ENCODE measurements around the gene SOX1. TPM values are rescaled to one million over a fixed set of nuclear protein-coding genes. Genes with fewer than 3 reads are reported as not detected.

SOX1 gene
- total and polyA plus RNA-seq, 2 donors = 0.02 TPM; not detected in 1

GRCh38 chr13:112074139-112074865 lies 7.4 kb downstream of the SOX1 start:
- Histone ChIP-seq H3K27ac (ENCODE audit: low read depth in 1 of 2, low read length in 1 of 2) (no peak overlapping the region), H3K4me1 (ENCODE audit: control insufficient read depth in 2 of 2, insufficient read depth in 2 of 2, low read length in 2 of 2) (no peaks in the 10 kb centered on the region), H3K9me3 (ENCODE audit: control insufficient read depth in 2 of 2, insufficient read depth in 1 of 2, low read length in 1 of 2) (peaks cover 0 to 2% of the 10 kb centered on the region in 2 donors), H3K4me3 (ENCODE audit: low read length in 2 of 2) (no peak overlapping the region), H3K27me3 (ENCODE audit: control insufficient read depth in 2 of 2, insufficient read depth in 1 of 2, low read length in 1 of 2) (peaks cover 70 to 91% of the 10 kb centered on the region in 2 donors), H3K36me3 (ENCODE audit: control insufficient read depth in 2 of 2, insufficient read depth in 2 of 2, low read length in 1 of 2) (no peaks in the 10 kb centered on the region)
- no peak for DNase-seq (ENCODE audit: low read depth in 6 of 9, low spot score in 9 of 9)
- 8% methylated on average over 17 of the region's 17 CpGs for WGBS

GRCh38 chr13:112077729-112078128 lies 10.8 kb downstream of the SOX1 start:
- WGBS = 13% methylated on average over 3 of the region's 3 CpGs
- Histone ChIP-seq H3K4me3 (ENCODE audit: low read length in 2 of 2) (no peak overlapping the region), H3K9me3 (ENCODE audit: control insufficient read depth in 2 of 2, insufficient read depth in 1 of 2, low read length in 1 of 2) (no peaks in the 10 kb centered on the region), H3K27ac (ENCODE audit: low read depth in 1 of 2, low read length in 1 of 2) (no peak overlapping the region), H3K27me3 (ENCODE audit: control insufficient read depth in 2 of 2, insufficient read depth in 1 of 2, low read length in 1 of 2) (peaks cover 38 to 64% of the 10 kb centered on the region in 2 donors), H3K4me1 (ENCODE audit: control insufficient read depth in 2 of 2, insufficient read depth in 2 of 2, low read length in 2 of 2) (no peaks in the 10 kb centered on the region), H3K36me3 (ENCODE audit: control insufficient read depth in 2 of 2, insufficient read depth in 2 of 2, low read length in 1 of 2) (no peaks in the 10 kb centered on the region)
- DNase-seq (ENCODE audit: low read depth in 6 of 9, low spot score in 9 of 9) = no peak

GRCh38 chr13:112078216-112078615 lies 11.3 kb downstream of the SOX1 start:
- H3K27me3 ChIP-seq (ENCODE audit: control insufficient read depth in 2 of 2, insufficient read depth in 1 of 2, low read length in 1 of 2) = peaks cover 33 to 59% of the 10 kb centered on the region in 2 donors
- 17% methylated on average over 16 of the region's 16 CpGs for WGBS
- no peaks in the 10 kb centered on the region for H3K36me3 ChIP-seq (ENCODE audit: control insufficient read depth in 2 of 2, insufficient read depth in 2 of 2, low read length in 1 of 2)
- H3K9me3 ChIP-seq (ENCODE audit: control insufficient read depth in 2 of 2, insufficient read depth in 1 of 2, low read length in 1 of 2) = no peaks in the 10 kb centered on the region
- no peak for DNase-seq (ENCODE audit: low read depth in 6 of 9, low spot score in 9 of 9)
- no peaks in the 10 kb centered on the region for H3K4me1 ChIP-seq (ENCODE audit: control insufficient read depth in 2 of 2, insufficient read depth in 2 of 2, low read length in 2 of 2)
- H3K4me3 ChIP-seq (ENCODE audit: low read length in 2 of 2) = no peak overlapping the region
- H3K27ac ChIP-seq (ENCODE audit: low read depth in 1 of 2, low read length in 1 of 2) = no peak overlapping the region

GRCh38 chr13:112078879-112079531 lies 12.1 kb downstream of the SOX1 start:
- 50% methylated on average over 4 of the region's 4 CpGs for WGBS
- H3K27ac ChIP-seq (ENCODE audit: low read depth in 1 of 2, low read length in 1 of 2) = no peak overlapping the region
- peaks cover 25 to 51% of the 10 kb centered on the region in 2 donors for H3K27me3 ChIP-seq (ENCODE audit: control insufficient read depth in 2 of 2, insufficient read depth in 1 of 2, low read length in 1 of 2)
- DNase-seq (ENCODE audit: low read depth in 6 of 9, low spot score in 9 of 9) = no peak
- H3K4me1 ChIP-seq (ENCODE audit: control insufficient read depth in 2 of 2, insufficient read depth in 2 of 2, low read length in 2 of 2) = no peaks in the 10 kb centered on the region
- peaks cover 0 to 2% of the 10 kb centered on the region in 2 donors for H3K9me3 ChIP-seq (ENCODE audit: control insufficient read depth in 2 of 2, insufficient read depth in 1 of 2, low read length in 1 of 2)
- H3K36me3 ChIP-seq (ENCODE audit: control insufficient read depth in 2 of 2, insufficient read depth in 2 of 2, low read length in 1 of 2) = no peaks in the 10 kb centered on the region
- H3K4me3 ChIP-seq (ENCODE audit: low read length in 2 of 2) = no peak overlapping the region

- Histone ChIP-seq H3K27me3 (ENCODE audit: control insufficient read depth in 2 of 2, insufficient read depth in 1 of 2, low read length in 1 of 2) (peaks cover 19 to 45% of the 10 kb centered on the region in 2 donors), H3K27ac (ENCODE audit: low read depth in 1 of 2, low read length in 1 of 2) (no peak overlapping the region), H3K4me1 (ENCODE audit: control insufficient read depth in 2 of 2, insufficient read depth in 2 of 2, low read length in 2 of 2) (no peaks in the 10 kb centered on the region), H3K9me3 (ENCODE audit: control insufficient read depth in 2 of 2, insufficient read depth in 1 of 2, low read length in 1 of 2) (peaks cover 0 to 2% of the 10 kb centered on the region in 2 donors), H3K4me3 (ENCODE audit: low read length in 2 of 2) (no peak overlapping the region), H3K36me3 (ENCODE audit: control insufficient read depth in 2 of 2, insufficient read depth in 2 of 2, low read length in 1 of 2) (no peaks in the 10 kb centered on the region)
- WGBS = 57% methylated on average over 6 of the region's 6 CpGs
- no peak for DNase-seq (ENCODE audit: low read depth in 6 of 9, low spot score in 9 of 9)
These were observed 12.7 kb downstream of the SOX1 start for GRCh38 chr13:112079696-112080095.

- no peak overlapping the region for H3K4me3 ChIP-seq (ENCODE audit: low read length in 2 of 2)
- 96% methylated on average over 1 of the region's 1 CpG for WGBS
- H3K4me1 ChIP-seq (ENCODE audit: control insufficient read depth in 2 of 2, insufficient read depth in 2 of 2, low read length in 2 of 2) = no peaks in the 10 kb centered on the region
- peaks cover 0 to 5% of the 10 kb centered on the region in 2 donors for H3K9me3 ChIP-seq (ENCODE audit: control insufficient read depth in 2 of 2, insufficient read depth in 1 of 2, low read length in 1 of 2)
- H3K27ac ChIP-seq (ENCODE audit: low read depth in 1 of 2, low read length in 1 of 2) = no peak overlapping the region
- DNase-seq (ENCODE audit: low read depth in 6 of 9, low spot score in 9 of 9) = no peak
- peaks cover 0 to 10% of the 10 kb centered on the region in 2 donors for H3K27me3 ChIP-seq (ENCODE audit: control insufficient read depth in 2 of 2, insufficient read depth in 1 of 2, low read length in 1 of 2)
- no peaks in the 10 kb centered on the region for H3K36me3 ChIP-seq (ENCODE audit: control insufficient read depth in 2 of 2, insufficient read depth in 2 of 2, low read length in 1 of 2)
These were observed 17.0 kb downstream of the SOX1 start for GRCh38 chr13:112083971-112084370.

- Histone ChIP-seq H3K36me3 (ENCODE audit: control insufficient read depth in 2 of 2, insufficient read depth in 2 of 2, low read length in 1 of 2) (no peaks in the 10 kb centered on the region), H3K4me1 (ENCODE audit: control insufficient read depth in 2 of 2, insufficient read depth in 2 of 2, low read length in 2 of 2) (no peaks in the 10 kb centered on the region), H3K27ac (ENCODE audit: low read depth in 1 of 2, low read length in 1 of 2) (no peak overlapping the region), H3K9me3 (ENCODE audit: control insufficient read depth in 2 of 2, insufficient read depth in 1 of 2, low read length in 1 of 2) (no peaks in the 10 kb centered on the region), H3K27me3 (ENCODE audit: control insufficient read depth in 2 of 2, insufficient read depth in 1 of 2, low read length in 1 of 2) (peaks cover 2 to 6% of the 10 kb centered on the region in 2 donors), H3K4me3 (ENCODE audit: low read length in 2 of 2) (no peak overlapping the region)
- no peak for DNase-seq (ENCODE audit: low read depth in 6 of 9, low spot score in 9 of 9)
- 71% methylated on average over 4 of the region's 4 CpGs for WGBS
These were observed 25.5 kb downstream of the SOX1 start for GRCh38 chr13:112092453-112092852.

GRCh38 chr13:112095354-112095753 lies 28.4 kb downstream of the SOX1 start:
- Histone ChIP-seq H3K9me3 (ENCODE audit: control insufficient read depth in 2 of 2, insufficient read depth in 1 of 2, low read length in 1 of 2) (no peaks in the 10 kb centered on the region), H3K36me3 (ENCODE audit: control insufficient read depth in 2 of 2, insufficient read depth in 2 of 2, low read length in 1 of 2) (no peaks in the 10 kb centered on the region), H3K4me1 (ENCODE audit: control insufficient read depth in 2 of 2, insufficient read depth in 2 of 2, low read length in 2 of 2) (no peaks in the 10 kb centered on the region), H3K27me3 (ENCODE audit: control insufficient read depth in 2 of 2, insufficient read depth in 1 of 2, low read length in 1 of 2) (peaks cover 2 to 14% of the 10 kb centered on the region in 2 donors), H3K4me3 (ENCODE audit: low read length in 2 of 2) (no peak overlapping the region), H3K27ac (ENCODE audit: low read depth in 1 of 2, low read length in 1 of 2) (no peak overlapping the region)
- no peak for DNase-seq (ENCODE audit: low read depth in 6 of 9, low spot score in 9 of 9)
- WGBS = 90% methylated on average over 9 of the region's 9 CpGs

GRCh38 chr13:112096959-112097358 lies 30.0 kb downstream of the SOX1 start:
- WGBS = 95% methylated on average over 9 of the region's 9 CpGs
- H3K27ac ChIP-seq (ENCODE audit: low read depth in 1 of 2, low read length in 1 of 2) = no peak overlapping the region
- H3K27me3 ChIP-seq (ENCODE audit: control insufficient read depth in 2 of 2, insufficient read depth in 1 of 2, low read length in 1 of 2) = peaks cover 2 to 21% of the 10 kb centered on the region in 2 donors
- H3K9me3 ChIP-seq (ENCODE audit: control insufficient read depth in 2 of 2, insufficient read depth in 1 of 2, low read length in 1 of 2) = no peaks in the 10 kb centered on the region
- H3K4me3 ChIP-seq (ENCODE audit: low read length in 2 of 2) = no peak overlapping the region
- H3K4me1 ChIP-seq (ENCODE audit: control insufficient read depth in 2 of 2, insufficient read depth in 2 of 2, low read length in 2 of 2) = no peaks in the 10 kb centered on the region
- no peaks in the 10 kb centered on the region for H3K36me3 ChIP-seq (ENCODE audit: control insufficient read depth in 2 of 2, insufficient read depth in 2 of 2, low read length in 1 of 2)
- no peak for DNase-seq (ENCODE audit: low read depth in 6 of 9, low spot score in 9 of 9)
